ENCODE results near the gene PPP6R3.
"Not testable (repeated sequence)": the region's sequence is repeated elsewhere in the genome, so short reads cannot be mapped to it uniquely, and the experiment has no call there.

The PPP6R3 gene

DNA sequence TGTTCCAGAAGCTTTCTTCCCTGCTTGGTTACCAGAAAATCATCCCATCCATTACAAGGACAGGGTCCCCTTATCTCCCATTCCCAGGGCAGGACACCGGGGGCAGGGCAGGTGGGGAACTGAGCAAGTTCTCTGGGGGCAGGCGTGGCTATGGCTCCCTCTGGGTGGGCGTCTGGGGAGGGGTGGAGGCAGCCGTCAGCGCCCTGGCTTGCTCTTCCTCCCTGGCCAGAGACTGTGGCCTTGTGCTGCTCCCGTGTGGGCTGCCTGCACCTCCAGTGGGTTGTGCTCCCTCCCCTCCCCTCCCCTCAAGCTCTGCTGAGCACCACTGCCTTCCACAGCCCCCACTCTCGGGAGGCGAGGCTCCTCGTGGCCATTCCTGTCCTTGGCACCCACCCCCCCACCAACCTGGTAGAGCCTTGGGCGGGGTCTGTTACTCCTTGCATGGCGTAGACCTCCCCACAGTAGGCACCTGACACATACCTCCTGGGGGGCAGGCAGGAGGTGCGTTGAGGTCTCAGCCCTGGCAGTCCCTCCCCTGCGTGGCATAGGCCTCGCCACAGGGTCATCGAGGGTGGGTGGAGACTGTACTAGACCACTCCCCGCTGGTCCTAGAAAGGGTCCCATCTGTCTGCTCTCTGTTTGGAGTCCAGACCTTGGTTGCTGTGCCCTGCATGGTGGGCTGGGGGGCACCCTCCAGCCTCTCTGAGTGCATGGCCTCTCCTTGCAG is 24.2 kb upstream of the PPP6R3 start:
- no peak for DNase-seq (ENCODE audit: low spot score)

DNA sequence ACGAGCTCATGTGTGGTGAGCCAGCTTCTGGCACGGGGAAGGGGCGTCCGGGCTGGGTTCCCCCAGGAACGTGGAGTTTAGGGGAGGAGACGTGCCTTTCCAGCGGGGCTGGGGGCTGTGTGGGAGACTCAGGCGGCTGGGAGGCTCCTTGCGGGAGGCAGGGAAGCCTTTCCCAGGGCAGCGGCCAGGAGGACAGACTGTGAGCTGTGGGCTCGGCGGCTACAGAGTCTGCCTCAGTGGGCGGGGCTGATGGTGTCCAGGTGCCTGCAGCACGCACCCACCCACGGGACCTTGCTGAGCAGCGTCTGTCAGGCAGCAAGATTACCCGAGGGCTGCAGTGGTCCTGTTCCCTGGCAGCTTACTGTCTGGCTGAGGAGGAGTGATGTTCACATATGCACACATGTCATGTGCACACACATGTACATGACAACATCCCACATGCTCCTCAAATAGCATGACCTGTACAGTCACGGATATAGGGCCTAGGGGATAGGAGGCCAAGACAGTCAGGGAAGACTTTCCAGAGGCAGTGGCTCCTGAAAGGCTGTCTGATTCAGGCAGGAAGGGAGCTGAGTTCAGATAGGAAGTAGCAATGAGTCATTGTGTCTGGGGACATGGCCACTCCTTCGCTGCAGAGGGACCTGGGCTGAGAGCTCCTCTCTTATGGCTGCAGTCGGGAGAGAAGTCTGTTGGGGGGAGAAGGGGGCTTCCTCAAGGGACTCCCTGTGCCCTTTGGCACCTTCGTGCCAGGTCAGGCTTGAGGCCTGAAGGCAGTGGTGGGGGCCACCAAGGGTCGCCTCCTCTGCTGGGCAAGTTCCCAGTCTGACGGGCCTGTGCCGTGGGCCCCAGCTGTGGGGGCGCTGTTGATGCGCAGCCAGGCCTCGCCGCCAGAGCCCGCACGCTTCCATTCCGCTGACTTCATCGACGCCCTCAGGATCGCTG is 23.3 kb upstream of the PPP6R3 start:
- no peak for DNase-seq (ENCODE audit: low spot score)

DNA sequence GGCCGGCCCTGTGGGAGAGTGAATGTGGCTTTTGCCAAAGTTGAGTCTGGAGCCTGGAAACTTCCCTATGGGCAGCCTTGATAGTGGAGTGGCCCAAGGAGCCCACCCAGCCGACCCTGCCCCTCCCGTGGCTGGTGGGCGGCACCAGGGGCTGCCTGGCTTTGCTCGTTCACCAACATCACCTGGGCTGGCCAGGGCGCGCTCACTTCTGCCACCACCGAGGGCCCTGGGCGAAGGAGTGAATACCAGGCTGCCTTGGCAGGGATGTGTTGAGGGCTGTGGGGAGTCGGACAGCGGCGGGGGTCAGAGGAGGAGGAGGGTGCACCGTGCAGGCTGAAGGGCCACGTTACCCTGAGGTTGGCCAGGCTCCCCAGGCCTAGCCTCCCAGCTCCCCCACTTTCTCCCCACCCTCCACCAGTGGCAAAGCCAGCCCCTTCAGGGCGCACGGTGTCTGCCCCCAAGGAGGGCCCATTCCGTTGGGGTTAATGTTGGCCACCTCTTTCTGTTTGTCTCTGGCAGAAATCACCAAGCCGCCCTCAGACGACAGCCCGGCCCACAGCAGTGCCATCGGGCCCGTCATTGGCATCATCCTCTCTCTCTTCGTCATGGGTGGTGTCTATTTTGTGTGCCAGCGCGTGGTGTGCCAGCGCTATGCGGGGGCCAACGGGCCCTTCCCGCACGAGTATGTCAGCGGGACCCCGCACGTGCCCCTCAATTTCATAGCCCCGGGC is 22.5 kb upstream of the PPP6R3 start:
- DNase-seq (ENCODE audit: low spot score): no peak

DNA sequence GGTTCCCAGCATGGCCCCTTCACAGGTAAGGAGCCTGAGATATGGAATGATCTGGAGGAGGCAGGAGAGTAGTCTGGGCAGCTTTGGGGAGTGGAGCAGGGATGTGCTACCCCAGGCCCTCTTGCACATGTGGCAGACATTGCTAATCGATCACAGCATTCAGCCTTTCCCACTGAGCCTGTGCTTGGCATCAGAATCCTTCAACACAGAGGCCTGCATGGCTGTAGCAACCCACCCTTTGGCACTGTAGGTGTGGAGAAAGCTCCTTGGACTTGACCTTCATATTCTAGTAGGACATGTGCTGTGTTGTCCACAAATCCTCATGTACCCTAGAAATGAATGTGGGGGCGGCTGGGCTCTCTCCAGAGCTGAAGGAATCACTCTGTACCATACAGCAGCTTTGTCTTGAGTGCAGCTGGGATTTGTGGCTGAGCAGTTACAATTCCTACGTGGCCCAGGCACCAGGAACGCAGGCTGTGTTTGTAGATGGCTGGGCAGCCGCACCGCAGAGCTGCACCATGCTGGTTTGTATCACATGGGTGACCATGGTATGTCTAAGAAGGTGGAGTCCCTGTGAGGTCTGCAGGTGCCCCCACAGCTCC is 21.8 kb upstream of the PPP6R3 start:
- no peak for DNase-seq (ENCODE audit: low spot score)

DNA sequence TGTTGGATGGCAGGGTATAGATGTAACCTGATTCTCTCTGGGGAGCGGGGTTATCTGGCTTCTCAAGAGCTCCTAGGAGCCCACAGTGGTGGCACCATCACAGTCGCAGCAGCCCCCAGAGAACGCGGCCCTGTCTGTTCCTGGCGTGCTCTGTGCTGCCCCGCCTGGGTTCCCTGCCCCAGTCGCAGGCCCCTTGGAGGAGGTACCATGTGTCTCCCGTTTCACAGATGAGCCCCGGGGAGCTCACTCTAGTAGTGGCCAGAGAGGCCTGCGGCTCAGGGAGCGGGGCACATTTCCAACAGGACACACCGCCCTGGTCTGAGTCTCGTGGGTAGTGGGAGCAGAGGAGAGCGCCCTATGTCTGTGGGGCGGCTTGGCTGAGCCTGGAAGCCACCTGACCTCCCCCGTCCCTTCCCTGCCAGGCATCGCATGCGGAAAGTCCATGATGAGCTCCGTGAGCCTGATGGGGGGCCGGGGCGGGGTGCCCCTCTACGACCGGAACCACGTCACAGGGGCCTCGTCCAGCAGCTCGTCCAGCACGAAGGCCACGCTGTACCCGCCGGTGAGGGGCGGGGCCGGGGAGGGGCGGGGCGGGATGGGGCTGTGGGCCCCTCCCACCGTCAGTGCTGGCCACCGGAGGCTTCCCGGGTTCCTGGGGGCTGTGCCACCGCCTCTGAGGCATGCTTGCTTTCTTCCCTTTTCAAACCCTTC is 21.0 kb upstream of the PPP6R3 start:
- no peak for DNase-seq (ENCODE audit: low spot score)

DNA sequence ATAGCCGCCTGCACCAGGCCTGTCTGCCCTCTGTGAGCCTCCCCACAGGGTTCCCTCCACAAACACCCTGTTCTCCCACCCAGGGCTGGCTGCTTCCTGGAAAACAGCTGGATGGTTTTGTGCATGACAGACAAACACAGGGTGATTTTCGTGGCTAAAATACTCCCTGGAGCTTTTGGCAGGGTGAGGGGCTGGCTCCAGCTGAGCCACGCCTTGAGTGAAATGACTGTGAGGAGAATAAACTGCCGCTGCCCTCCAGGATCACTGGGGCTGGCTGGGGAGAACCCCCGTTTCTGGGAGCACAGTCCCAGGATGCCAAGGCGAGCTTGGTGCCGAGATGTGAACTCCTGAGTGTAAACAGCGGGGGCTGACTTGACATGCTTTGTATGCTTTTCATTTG is 20.3 kb upstream of the PPP6R3 start:
- no peak for DNase-seq (ENCODE audit: low spot score)

DNA sequence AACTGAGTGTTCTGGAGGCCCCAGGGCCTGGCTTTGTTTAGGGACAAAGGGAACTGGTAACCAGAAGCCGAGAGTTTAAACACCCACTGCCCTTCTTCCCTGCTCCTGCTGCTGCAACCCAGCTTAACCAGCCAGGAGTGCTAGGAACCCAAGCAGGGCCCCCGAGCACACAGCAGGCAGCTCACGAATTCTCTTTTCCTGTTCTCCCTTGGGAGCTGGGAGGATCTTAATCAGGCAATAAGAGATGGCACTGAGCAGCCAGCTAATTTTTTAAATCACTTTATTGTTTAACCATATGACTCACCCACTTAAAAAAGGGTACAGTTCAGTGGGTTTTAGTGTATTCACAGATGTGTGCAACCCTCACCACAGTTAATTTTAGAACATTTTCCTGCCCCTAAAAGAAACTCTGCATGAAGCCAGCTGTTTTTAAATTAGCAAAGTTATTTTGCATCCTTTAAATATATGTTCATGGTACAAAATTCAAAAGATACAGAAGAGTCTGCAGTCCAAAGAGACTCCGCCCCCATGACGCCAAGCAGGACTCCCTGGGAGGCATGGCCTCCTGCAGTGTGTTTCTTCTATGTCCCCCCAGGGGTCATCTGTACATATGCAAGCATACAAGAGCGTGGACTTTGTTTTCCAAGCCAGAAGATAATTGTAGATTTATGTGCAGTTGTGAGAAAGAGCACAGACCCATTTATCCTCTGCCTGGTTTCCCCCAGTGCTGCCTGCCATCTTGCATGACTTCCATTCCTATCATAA is 18.9 kb upstream of the PPP6R3 start:
- DNase-seq (ENCODE audit: low spot score): peak; percentile 61

DNA sequence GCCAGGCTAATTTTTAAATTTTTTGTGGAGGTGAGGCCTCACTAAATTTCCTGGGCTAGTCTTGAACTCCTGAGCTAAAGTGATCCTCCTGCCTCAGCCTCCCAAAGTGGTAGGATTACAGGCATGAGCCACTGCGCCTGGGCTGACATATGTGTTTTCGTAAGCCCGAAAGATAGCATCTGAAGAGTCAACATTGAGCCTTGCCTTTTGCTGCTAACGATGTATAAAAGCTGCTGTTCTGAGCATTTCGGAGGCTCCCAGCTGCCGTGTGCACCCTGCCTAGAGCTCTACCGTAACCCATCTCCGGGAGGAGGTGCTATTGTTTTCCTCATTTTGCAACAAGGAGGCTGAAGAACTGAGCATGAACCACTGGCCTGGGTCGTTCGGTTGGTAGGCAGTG is 18.1 kb upstream of the PPP6R3 start:
- no peak for DNase-seq (ENCODE audit: low spot score)

DNA sequence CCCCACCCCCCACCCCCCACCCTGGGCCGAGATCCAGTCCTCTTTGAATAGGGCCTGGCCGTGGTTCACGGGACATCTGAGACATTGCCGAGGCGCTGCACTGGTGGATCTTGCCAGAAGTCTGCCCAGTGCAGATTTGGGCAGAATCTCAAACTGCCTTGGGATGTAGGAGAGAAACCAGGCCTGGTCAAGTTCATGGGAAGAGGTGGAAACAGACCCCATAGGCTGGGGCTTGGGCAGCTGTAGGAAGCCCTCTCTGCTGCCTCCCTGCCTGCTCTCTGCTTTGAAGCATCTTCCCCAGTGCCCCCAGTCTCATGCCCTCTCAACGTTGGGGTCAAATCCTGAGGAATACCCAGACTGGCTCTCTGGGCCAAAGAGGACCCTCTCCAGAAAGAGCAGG is 16.0 kb upstream of the PPP6R3 start:
- DNase-seq (ENCODE audit: low spot score): no peak

DNA sequence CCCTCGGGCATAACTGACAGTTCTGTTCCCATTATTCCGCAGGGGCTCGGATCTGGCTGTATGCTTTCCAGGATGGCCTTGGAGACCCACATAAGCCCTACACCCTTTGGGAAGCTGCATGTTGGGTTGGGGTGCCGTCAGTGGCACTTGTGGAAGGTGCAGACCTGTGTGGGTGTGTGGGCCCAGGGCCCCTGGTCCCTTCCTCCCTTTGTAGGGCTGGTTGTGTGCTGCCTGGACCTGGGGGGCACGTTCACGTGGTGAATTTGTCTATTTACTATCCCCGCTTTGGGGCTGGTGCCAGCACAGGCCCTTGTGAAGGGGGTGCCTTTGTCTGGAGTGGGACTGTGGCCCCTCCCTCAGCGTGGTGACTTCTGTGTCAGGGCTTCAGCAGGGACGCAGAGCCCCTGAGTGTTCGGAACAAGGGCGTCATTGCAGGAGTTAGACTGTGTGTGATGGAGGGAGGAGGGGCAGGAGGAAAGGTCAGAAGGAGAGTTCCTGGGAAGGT is 15.0 kb upstream of the PPP6R3 start:
- DNase-seq (ENCODE audit: low spot score): no peak

DNA sequence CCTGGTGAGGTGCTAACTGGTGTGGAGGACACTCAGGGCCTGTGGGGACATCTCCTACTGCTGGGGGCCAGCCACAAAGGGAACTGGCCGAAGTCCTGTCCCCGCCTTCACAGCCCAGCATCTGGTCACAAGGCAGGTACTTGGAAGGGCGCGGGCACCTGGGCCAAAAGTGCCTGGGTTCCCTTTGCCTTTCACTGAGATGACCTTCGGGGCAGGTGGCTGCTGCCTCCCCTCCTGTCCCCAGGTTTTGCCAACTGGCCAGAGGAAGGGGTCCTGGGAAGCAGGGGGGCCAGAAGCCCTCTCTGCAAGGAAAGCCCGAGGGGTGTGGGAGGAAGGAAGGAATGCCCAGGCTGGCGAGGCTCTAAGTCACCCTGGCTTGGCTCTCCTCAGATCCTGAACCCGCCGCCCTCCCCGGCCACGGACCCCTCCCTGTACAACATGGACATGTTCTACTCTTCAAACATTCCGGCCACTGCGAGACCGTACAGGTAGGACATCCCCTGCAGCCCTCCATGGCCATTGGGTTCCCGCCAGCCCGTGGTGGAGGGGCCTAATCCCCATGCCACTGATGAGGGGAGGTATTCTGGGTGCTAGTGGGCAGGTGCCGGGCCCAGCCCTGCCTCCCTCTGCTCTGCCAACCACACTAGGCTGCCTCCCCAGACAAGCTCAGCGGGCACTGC is 14.4 kb upstream of the PPP6R3 start:
- DNase-seq (ENCODE audit: low spot score): no peak

DNA sequence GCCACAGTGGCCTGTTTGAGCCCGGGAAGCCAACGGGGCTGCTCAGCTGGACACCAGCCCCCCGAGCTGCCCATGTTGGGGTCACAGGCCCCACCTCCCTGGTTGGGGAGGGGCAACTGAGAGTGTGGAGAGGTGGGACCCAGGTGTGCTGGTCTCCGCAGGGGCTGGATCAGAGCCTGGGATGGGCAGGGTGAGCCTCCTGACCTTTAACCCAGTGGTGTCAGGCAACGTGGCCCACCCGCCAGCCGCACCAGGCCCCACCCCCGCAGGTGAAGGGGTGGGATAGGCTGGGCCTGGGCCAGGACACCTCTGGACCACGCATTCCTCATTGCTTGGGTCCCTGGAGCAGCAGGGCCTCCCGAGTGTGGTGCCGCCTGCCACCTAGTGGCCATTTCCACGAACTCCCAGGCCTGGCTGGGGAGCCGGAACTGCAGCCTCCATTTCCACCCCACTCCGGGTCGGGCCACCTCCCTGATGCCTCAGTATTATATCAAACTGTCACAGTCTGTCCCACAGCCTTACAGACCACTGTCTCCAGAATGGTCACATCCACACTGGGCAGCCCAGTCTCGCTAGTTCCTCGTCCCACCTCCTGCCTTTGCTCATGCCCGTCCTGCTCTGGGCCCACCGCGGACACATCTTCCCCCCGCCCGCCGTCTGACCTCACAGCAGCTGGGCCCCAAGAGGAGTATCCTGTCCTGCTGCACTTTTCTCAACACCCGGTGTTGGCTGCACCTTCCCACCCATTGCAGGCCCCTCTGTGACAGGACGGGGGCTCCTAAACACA is 13.3 kb upstream of the PPP6R3 start:
- peak; percentile 79 for DNase-seq (ENCODE audit: low spot score)

DNA sequence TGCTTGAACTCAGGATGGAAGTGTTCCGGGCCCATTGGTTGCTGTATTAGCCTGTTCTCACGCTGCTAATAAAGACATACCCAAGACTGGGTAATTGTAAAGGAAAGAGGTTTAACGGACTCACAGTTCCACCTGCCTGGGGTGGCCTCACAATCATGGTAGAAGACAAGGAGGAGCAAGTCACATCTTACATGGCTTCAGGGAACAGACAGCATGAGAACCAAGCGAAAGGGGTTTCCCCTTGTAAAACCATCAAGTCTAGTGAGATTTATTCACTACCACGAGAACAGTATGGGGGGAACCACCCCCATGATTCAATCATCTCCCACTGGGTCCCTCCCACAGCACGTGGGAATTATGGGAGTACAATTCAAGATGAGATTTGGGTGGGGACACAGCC is 12.6 kb upstream of the PPP6R3 start:
- not testable (repeated sequence) for DNase-seq (ENCODE audit: low spot score)

DNA sequence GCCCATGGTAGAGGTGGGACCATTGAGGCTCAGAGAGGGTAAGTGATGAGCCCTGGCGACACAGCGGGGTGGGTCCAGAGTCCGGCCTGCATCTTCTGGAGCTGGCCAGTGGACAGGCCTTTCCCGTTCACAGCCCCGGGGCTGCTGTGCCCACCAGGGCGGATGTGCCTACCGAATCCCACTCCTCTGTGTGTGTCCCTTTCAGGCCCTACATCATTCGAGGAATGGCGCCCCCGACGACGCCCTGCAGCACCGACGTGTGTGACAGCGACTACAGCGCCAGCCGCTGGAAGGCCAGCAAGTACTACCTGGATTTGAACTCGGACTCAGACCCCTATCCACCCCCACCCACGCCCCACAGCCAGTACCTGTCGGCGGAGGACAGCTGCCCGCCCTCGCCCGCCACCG is 11.9 kb upstream of the PPP6R3 start:
- no peak for DNase-seq (ENCODE audit: low spot score)

DNA sequence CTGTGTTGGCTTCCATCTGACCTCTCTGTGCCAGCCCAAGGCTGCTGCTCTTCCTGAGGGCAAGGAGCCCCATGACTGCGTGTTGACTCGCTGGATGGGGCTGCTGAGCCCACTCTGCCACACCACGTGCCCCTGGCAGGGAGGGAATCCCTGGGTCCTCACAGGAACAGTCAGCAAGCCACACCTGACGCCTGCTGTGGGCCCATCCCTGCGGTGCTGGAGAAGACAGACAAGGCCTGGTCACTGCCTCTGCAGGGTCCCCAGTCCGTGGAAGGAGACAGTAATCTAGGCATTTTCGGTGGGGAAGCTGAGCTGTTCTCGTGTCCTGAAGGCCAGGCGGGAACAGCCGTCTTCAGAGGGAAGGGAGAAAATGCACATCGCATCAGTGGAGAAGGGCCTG is 10.6 kb upstream of the PPP6R3 start:
- DNase-seq (ENCODE audit: low spot score): no peak

DNA sequence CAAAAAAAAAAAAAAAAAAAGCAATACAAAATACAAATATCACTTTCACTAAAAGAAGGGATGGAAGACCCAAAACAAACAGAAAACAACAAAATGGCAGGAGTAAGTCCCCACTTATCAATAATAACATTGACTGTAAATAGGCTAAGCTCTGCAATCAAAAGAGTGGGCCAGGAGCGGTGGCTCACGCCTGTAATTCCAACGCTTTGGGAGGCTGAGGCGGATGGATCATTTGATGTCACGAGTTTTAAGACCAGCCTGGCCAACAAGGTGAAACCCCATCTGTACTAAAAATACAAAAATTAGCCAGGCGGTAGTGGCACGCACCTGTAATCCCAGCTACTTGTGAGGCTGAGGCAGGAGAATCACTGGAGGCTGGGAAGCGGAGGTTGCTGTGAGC is 9.8 kb upstream of the PPP6R3 start:
- no peak for DNase-seq (ENCODE audit: low spot score)

DNA sequence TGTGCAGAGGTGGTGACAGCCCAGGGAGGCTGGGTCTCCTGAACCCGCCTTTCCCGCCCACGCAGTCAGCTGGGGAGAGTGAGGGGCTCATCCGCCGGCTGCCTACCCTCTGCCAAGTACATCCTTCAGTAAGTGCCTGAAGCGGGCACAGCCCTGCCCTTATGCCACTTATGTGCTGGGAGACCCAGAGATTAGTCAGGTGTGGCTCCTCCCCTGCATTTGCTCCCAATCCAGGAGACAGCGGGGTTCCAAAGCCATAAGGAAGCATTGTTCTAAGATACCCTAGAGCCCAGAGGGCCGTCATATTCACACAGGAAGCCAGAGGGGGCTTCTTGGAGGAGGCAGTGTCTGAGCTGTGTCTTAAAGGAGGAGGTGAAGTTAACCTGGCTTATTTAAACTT is 5.8 kb upstream of the PPP6R3 start:
- DNase-seq (ENCODE audit: low spot score): no peak

DNA sequence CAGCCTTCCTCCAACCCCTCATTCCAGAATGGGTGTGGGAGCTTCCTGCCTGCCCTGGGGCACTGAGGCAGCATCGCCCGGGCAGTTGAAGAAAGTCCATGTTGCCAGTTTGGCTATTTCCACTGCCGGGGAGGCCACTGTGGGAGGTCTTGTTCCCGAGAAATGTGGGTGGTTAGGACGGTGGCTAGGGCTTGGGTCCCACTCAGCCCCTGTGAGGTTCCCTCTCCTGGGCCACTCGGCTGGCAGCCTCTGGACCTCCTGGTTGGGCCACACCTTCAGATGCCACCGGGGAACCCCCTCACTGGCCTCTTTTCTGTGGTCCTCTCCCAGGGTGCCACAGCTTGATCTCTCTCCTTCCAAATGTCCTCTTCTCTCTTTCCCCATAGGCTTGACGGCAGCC is 5.1 kb upstream of the PPP6R3 start:
- no peak for DNase-seq (ENCODE audit: low spot score)

DNA sequence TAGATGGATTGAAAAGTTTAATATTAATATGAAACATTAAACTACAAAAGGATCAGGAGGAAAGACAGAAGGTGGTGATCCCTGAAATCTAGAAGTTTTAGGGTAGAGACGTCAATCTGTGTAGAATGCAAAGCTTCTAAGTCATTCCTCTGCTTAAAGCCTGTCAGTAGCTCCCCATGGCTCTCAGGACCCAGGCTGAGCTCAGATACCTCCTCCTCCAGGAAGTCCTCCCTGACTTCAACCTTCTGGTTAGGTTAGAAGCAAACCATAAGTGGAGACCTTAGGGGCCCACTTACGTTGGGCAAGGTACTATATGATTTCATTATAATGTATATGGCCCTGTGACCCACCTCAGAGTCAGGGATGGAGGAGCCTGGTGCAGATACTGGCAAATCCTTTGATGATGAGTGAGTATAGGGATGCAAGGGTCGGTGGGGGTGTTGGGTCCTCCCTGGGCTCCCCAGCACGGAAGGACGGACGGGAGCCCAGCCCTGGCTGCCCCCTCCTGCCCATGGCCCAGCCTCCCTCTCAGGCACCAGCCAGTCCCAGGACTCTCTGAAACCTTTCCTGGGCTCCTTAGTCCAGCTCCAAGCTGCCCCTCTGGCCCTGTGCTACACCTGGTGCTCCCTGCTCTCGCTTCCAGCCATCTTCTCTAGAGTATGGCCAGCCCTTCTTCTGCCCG is 3.2 kb upstream of the PPP6R3 start:
- no peak for DNase-seq (ENCODE audit: low spot score)
